ENCODE results near the gene HTRA3.

Gene HTRA3

DNA sequence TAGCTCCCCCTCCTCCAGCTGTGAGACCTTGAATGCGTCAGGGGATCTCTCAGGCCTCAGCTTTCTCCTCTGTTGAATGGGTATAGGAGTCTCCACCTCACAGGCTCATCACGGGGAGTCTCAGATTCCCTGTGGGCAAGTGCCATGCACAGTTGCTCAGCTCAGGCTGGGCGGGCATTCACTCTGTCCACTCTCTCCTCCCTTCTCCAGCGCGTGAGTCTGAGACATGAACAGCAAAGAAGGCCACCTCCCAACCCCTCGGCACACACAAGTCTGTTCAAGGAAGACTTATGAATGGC is 60.0 kb downstream of the HTRA3 start:
- TF ChIP-seq, protein P1, sequence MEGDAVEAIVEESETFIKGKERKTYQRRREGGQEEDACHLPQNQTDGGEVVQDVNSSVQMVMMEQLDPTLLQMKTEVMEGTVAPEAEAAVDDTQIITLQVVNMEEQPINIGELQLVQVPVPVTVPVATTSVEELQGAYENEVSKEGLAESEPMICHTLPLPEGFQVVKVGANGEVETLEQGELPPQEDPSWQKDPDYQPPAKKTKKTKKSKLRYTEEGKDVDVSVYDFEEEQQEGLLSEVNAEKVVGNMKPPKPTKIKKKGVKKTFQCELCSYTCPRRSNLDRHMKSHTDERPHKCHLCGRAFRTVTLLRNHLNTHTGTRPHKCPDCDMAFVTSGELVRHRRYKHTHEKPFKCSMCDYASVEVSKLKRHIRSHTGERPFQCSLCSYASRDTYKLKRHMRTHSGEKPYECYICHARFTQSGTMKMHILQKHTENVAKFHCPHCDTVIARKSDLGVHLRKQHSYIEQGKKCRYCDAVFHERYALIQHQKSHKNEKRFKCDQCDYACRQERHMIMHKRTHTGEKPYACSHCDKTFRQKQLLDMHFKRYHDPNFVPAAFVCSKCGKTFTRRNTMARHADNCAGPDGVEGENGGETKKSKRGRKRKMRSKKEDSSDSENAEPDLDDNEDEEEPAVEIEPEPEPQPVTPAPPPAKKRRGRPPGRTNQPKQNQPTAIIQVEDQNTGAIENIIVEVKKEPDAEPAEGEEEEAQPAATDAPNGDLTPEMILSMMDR (IDR thresholded peaks at IDR 0.05; ENCODE audit: borderline replicate concordance, insufficient read depth, low read depth, low read length), result no peak
- H3K4me3 ChIP-seq (ENCODE audit: low read depth, low read length), result no peak overlapping the region

DNA sequence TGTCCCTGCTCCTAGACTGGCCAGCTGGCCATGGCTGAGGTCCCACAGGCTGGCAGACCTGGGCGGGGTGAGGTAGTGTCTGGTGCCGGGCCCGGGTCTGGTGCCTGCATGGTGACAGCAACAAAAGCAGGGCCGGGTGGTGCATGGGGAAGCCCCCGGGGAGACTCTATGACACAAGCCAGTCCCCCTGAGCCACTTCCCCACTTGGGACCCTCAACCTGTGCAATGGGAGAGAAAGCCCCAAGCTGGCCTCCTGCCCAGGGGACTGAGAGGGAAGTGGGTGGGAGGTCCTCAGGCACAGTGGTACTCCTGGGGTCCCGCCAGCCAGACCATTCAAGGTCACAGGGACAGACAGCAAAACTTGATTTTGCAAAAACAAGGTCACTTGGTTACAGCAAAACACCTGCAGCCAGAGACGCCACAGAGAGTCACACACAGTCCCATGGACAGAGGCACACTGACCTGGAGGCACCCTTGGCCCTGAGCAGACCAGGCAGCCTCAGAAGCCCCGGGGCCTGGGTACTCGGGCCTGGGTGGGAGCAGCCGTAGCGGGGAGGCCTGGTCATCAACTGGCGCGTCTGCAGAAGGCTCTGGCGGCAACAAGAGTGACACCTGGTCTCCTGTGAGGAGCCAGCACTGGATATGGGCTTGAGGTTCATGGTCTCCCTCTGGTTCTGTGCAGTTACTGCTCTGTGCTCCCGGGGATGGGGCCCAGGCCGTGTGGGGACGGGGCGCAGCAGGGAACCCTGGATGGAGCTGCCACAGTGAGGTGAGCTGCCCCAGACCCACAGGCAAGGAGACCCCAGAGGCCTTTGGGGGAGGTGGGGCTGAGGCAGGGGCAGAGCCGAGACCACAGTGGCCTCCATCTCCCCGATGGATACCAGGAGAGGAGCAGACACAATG is 60.6 kb downstream of the HTRA3 start:
- TF ChIP-seq, protein P1 (IDR thresholded peaks at IDR 0.05; ENCODE audit: borderline replicate concordance, insufficient read depth, low read depth, low read length), result no peak

DNA sequence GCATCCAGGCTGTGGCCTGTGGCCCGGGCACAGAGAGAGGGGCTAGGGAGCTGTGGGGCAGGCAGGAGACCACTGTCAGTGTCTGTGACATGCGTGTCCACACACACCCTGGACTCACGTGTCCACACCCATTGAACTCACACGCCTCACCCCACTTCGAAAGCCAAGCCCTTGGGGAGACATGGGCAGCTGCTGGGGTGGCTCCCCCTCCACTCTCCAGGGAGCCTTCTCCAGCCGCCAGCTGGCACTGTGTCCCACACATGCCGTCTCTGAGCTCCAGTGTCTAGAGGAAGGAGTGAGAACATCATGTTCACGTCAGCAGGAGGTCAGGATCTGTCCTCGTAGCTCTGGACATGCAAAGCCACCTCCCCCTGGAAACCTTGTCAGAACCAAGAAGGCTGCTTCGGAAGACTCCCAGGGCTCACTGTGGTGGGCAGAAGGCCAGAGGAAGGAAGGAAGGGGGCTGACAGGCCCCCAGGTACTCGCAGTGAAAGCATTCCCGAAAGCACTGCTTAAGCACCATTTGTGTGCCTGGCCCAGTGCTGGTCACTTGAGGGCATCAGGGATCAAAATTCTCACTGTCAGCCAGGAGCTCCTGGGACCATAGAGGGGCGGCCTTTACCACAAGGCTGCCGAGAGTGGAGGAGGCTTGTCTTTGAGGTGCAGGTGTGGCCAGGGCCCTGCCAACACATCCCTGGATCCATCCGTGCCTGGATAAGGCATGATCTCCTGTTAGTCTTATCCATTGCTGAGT is 61.4 kb downstream of the HTRA3 start:
- TF ChIP-seq, protein P1 (IDR thresholded peaks at IDR 0.05; ENCODE audit: borderline replicate concordance, insufficient read depth, low read depth, low read length), result no peak
- no peak overlapping the region for H3K4me3 ChIP-seq (ENCODE audit: low read depth, low read length)

More for the DNA sequence above, 60.6 kb downstream of the HTRA3 start:
- no peak overlapping the region for H3K4me3 ChIP-seq (ENCODE audit: low read depth, low read length)

DNA sequence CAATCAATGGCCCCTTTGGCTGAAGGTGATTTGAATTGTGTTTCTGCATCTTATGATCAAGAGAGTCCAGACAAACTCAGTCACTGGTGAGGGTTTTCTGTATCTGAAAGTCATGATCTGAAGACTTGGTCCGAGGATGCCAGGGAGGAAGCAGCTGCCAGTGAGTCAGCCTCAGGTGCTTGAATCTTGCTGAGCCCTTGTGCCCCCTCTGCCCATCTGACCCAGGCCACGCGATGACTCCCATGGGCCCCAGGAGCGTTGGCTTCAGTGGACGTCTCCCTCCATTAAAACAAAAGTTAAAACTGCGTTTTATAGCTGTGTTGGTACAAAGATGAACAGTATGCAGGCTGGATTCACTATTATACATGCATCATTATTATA is 62.0 kb downstream of the HTRA3 start:
- TF ChIP-seq, protein P1 (IDR thresholded peaks at IDR 0.05; ENCODE audit: borderline replicate concordance, insufficient read depth, low read depth, low read length), result no peak

DNA sequence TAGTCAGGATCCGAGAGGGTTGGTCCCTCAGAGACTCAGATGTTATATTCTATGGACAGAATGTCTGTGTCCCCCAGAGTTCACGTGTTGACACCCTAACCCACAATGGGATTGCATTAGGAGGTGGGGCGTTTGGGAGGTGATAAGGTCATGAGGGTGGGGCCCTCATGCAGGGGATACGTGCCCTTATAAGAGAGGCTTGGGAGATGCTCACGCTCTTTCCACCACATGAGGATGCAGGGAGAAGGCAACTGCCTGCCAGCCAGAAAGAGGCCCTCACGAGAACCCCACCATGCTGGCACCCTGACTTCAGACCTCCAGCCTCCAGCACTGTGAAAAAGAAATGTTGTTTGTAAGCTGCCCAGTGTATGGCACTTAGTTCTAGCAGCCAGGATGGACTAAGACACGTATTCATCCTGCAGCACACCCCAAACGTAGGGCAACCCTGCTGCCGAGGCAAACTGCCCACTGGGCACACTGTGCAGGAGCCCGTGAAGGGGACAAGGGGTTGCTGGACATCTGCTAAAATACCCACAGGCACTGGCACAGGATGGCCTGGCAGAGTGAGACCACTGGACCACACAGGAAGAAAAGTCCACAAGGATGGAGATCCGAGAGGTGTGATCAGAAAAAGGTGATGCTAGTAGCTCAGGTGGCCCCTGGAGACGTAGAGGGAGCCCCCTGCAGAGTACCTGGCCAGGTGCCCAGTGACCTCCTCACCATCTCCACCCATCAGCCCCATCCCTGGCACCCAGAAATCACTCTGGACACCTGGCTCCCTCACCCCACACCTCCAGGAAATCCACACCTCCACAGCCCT is 62.7 kb downstream of the HTRA3 start:
- no peak overlapping the region for H3K4me3 ChIP-seq (ENCODE audit: low read depth, low read length)
- TF ChIP-seq, protein P1 (IDR thresholded peaks at IDR 0.05; ENCODE audit: borderline replicate concordance, insufficient read depth, low read depth, low read length), result no peak

More for the DNA sequence above, 62.0 kb downstream of the HTRA3 start:
- H3K4me3 ChIP-seq (ENCODE audit: low read depth, low read length), result no peak overlapping the region

DNA sequence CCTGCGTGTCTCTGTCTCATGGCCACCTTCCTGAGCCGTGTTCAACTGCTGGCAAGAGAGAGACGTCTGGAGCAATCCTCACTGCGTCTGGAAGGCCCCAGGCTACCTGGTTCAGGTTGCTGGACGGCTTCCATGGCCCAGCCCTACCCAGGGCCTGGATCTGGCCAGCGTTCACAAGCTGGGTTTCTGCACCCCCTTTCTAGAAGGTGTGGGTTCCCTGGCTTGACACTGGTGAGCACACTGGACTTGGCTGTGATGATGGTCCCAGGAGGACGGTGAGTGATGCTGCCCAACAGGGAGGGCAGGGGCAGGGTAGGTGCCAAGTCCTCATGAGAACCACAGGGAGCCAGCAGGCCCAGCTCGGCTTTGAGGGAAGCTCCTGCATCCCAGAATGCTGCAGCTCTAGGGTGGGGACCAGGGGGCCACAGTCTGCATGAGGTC is 63.4 kb downstream of the HTRA3 start:
- no peak overlapping the region for H3K4me3 ChIP-seq (ENCODE audit: low read depth, low read length)
- TF ChIP-seq, protein P1 (IDR thresholded peaks at IDR 0.05; ENCODE audit: borderline replicate concordance, insufficient read depth, low read depth, low read length), result no peak
